C4-2B (cell line): ENCODE measurements around the gene PAXX.
A peak's percentile ranks its signal among the peaks of the same experiment; 100 is the strongest.

ENCODE experiments used
- CTCF ChIP-seq: fragments of 450-650 bp; conservative IDR thresholded peaks from 2 replicates; pipeline ENCODE4 v1.5.1; 2017; ENCODE audit warnings: mild to moderate bottlenecking
- ZFX ChIP-seq: fragments of 450-650 bp; IDR thresholded peaks from 2 replicates; pipeline ENCODE4 v1.6.1; 2017

GRCh38 chr9:137027369-137028262 lies 35.4 kb downstream of the PAXX start, which contains the start of gene ABCA2:
- TF ChIP-seq CTCF (no peak), ZFX (peak; percentile 54; the same call in 1 of the 2 replicates)
